ENCODE measurements around the gene MAP3K1. TPM values are rescaled to one million over a fixed set of nuclear protein-coding genes. Genes with fewer than 3 reads are reported as not detected.
A peak's percentile ranks its signal among the peaks of the same experiment; 100 is the strongest.
"Not testable (repeated sequence)": the region's sequence is repeated elsewhere in the genome, so short reads cannot be mapped to it uniquely, and the experiment has no call there.

Gene MAP3K1
- total and polyA plus RNA-seq, 4 donors: 17.0 to 47.6 (median 24.9) TPM

DNA sequence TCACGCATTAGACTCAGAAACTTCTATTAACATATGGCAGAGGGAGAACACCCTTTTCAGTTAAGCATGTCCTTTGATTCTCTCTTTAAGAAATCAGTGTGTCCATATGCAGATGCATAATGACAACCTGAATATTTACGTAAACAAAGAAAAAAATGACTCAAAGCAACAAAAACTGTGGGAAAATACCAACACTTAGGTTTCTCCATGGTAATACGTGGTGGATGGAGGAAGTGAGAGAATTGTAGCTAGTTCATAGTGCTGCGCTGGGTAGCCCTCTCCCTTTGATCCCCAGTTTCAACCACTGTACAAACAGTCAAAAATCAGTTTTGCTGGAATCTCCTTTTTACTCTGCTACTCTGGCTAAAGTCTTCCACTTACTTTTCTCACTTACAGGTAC is 2.0 kb upstream of the MAP3K1 start:
- peaks cover 8% of the 10 kb centered on the region for H3K4me1 ChIP-seq (ENCODE audit: control insufficient read depth, insufficient read depth, low read length)
- H3K4me3 ChIP-seq (ENCODE audit: low read depth, low read length): no peak overlapping the region
- 100% methylated on average over 1 of the region's 4 CpGs for WGBS (ENCODE audit: insufficient coverage)
- no peak overlapping the region for H3K27ac ChIP-seq (ENCODE audit: low read depth, low read length)
- H3K36me3 ChIP-seq (ENCODE audit: control insufficient read depth, insufficient read depth, low read length): no peaks in the 10 kb centered on the region
- peaks cover 8% of the 10 kb centered on the region for H3K27me3 ChIP-seq (ENCODE audit: control insufficient read depth, insufficient read depth, low read length)
- no peaks in the 10 kb centered on the region for H3K9me3 ChIP-seq (ENCODE audit: control insufficient read depth, insufficient read depth, low read length)
- no peak for DNase-seq (ENCODE audit: low read depth in 4 of 6, low spot score in 6 of 6)

DNA sequence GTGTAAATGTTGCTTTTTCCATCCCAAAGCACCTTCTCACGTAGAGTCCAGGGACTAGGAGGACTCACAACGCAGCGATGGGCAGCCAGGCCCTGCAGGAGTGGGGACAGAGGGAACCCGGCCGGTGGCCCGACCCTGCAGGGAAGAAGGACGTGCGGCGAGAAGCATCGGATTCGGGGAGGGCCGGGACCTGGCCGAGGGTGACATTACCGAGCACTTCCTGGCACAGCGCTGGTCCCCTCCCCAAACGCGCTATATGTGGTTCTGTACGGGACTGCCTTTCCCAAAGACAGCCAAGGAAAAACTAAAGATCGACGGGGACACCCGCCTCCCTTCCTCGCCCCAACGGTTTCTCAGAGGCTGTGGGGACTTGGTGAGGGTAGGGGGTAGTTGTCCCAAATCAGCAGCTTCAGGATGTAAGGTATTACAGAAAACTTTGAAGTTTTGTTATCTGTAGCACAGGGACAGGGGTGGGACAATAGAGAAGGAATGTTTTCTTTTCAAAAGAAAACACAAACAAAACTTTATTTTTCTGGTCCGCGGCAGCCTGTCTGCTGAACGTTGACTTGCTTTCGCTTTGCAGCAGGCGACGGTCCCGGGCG is 887 bp upstream of the MAP3K1 start:
- DNase-seq (ENCODE audit: low read depth in 4 of 6, low spot score in 6 of 6): peak in 1 of 6 donors; percentile 38
- Histone ChIP-seq H3K9me3 (ENCODE audit: control insufficient read depth, insufficient read depth, low read length) (no peaks in the 10 kb centered on the region), H3K27me3 (ENCODE audit: control insufficient read depth, insufficient read depth, low read length) (peaks cover 8% of the 10 kb centered on the region), H3K36me3 (ENCODE audit: control insufficient read depth, insufficient read depth, low read length) (no peaks in the 10 kb centered on the region), H3K4me1 (ENCODE audit: control insufficient read depth, insufficient read depth, low read length) (peaks cover 8% of the 10 kb centered on the region), H3K27ac (ENCODE audit: low read depth, low read length) (peak overlapping the region; percentile 70), H3K4me3 (ENCODE audit: low read depth, low read length) (peak overlapping the region; percentile 82)
- 2% methylated on average over 27 of the region's 31 CpGs for WGBS (ENCODE audit: insufficient coverage)

DNA sequence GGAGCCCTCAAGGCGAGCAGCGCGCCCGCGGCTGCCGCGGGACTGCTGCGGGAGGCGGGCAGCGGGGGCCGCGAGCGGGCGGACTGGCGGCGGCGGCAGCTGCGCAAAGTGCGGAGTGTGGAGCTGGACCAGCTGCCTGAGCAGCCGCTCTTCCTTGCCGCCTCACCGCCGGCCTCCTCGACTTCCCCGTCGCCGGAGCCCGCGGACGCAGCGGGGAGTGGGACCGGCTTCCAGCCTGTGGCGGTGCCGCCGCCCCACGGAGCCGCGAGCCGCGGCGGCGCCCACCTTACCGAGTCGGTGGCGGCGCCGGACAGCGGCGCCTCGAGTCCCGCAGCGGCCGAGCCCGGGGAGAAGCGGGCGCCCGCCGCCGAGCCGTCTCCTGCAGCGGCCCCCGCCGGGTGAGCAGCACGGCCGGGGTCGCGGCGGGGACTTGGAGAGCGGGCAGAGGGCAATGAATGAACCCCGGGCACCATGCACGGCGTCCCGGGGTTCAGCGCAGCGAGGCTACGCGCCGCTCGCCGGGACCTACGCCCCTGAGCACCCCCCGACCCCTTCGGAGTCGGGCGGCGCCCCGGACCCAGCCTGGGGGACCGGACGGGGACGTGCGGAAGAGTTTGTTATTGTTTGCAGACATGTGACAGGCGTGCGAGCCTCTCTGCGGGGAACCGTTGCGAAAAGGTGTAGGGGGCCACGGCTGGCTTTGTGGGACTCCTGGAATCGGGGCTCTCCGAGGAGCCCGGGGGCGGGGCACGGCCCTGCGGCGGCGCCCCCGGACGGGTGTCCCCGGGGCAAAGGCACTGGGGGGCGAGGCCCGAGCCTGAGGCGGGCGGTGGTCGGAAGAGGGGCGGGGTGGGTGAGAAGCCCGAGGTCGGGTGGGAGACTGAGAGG is 553 bp downstream of the MAP3K1 start:
- peak in 2 of 6 donors; percentile 49 to 62 for DNase-seq (ENCODE audit: low read depth in 4 of 6, low spot score in 6 of 6)
- Histone ChIP-seq H3K36me3 (ENCODE audit: control insufficient read depth, insufficient read depth, low read length) (no peaks in the 10 kb centered on the region), H3K27me3 (ENCODE audit: control insufficient read depth, insufficient read depth, low read length) (peaks cover 8% of the 10 kb centered on the region), H3K27ac (ENCODE audit: low read depth, low read length) (peak overlapping the region; percentile 84), H3K4me3 (ENCODE audit: low read depth, low read length) (peak overlapping the region; percentile 82), H3K9me3 (ENCODE audit: control insufficient read depth, insufficient read depth, low read length) (no peaks in the 10 kb centered on the region), H3K4me1 (ENCODE audit: control insufficient read depth, insufficient read depth, low read length) (peaks cover 8% of the 10 kb centered on the region)
- whole genome bisulfite sequencing (ENCODE audit: insufficient coverage): under 1% methylated on average over 116 of the region's 116 CpGs

DNA sequence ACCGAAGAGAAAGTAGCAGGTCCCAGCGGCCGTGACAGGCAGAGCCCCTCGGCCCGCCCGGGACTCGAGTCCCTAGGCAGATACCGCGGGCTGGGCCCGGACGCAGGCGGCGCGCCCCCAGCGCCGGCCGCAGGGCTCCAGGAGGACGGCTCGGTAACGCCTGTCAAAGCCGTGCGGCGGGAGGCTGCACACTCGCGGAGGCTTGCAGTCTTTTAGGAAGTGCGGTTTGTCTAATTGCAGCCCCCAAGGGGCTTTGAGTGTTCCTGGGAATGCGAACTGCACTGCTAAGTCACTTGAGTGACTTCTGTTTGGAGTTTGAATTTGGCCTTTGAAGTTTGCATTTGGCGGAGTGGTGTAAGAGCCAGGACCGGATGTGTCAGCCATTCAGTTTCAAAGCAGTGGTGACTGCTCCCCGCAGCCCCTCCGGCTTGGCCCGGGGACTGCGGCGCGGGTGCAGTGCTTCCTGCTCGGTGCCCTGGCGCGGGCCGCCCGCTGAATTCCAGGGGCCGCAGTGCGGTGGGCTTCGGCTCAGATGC is 1.3 kb downstream of the MAP3K1 start:
- Histone ChIP-seq H3K27ac (ENCODE audit: low read depth, low read length) (peak overlapping the region; percentile 84), H3K27me3 (ENCODE audit: control insufficient read depth, insufficient read depth, low read length) (peaks cover 8% of the 10 kb centered on the region), H3K4me3 (ENCODE audit: low read depth, low read length) (peak overlapping the region; percentile 82), H3K36me3 (ENCODE audit: control insufficient read depth, insufficient read depth, low read length) (no peaks in the 10 kb centered on the region), H3K9me3 (ENCODE audit: control insufficient read depth, insufficient read depth, low read length) (no peaks in the 10 kb centered on the region), H3K4me1 (ENCODE audit: control insufficient read depth, insufficient read depth, low read length) (peaks cover 8% of the 10 kb centered on the region)
- WGBS (ENCODE audit: insufficient coverage): 0% methylated on average over 43 of the region's 43 CpGs
- DNase-seq (ENCODE audit: low read depth in 4 of 6, low spot score in 6 of 6): peak in 4 of 6 donors; percentile 29 to 79 (median 62)

DNA sequence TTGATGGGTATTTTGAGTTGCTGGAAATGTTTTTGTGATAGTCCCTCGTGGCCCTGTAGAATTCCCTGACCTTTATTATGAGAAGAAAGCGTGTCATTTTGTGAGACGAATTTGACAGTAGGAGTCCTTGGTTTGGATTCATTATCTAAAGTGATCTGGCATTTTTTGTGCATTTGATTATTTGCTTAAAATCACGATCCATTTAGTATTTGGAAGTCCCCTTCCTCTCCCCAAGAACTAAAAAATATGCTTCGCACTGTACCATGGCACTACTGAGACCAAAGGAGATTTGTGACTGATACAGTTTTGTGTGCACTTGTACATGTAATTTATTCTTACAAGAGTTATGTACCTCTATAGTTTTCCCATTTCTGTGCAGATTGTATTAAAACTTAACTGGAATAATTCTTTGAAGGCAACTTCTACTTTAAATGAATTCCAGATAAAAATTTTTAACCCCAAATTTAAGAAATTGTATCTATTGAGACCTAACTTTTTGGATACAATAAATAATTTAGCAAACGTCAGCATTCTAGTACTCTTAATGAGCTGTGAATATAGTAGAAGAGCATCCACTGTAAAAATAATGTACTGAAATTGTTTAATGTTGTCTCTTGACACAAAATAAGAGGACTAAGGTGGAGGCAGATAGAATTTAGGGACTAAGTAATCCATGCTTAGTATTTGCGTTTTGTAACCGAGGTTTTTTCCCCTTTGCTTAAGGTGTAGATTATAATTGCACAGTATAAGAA is 2.1 kb downstream of the MAP3K1 start:
- Histone ChIP-seq H3K4me3 (ENCODE audit: low read depth, low read length) (peak overlapping the region; percentile 82), H3K9me3 (ENCODE audit: control insufficient read depth, insufficient read depth, low read length) (no peaks in the 10 kb centered on the region), H3K4me1 (ENCODE audit: control insufficient read depth, insufficient read depth, low read length) (peaks cover 8% of the 10 kb centered on the region), H3K36me3 (ENCODE audit: control insufficient read depth, insufficient read depth, low read length) (no peaks in the 10 kb centered on the region), H3K27ac (ENCODE audit: low read depth, low read length) (peak overlapping the region; percentile 84), H3K27me3 (ENCODE audit: control insufficient read depth, insufficient read depth, low read length) (peaks cover 5% of the 10 kb centered on the region)
- no peak for DNase-seq (ENCODE audit: low read depth in 4 of 6, low spot score in 6 of 6)
- WGBS (ENCODE audit: insufficient coverage): 0% methylated on average over 1 of the region's 8 CpGs

DNA sequence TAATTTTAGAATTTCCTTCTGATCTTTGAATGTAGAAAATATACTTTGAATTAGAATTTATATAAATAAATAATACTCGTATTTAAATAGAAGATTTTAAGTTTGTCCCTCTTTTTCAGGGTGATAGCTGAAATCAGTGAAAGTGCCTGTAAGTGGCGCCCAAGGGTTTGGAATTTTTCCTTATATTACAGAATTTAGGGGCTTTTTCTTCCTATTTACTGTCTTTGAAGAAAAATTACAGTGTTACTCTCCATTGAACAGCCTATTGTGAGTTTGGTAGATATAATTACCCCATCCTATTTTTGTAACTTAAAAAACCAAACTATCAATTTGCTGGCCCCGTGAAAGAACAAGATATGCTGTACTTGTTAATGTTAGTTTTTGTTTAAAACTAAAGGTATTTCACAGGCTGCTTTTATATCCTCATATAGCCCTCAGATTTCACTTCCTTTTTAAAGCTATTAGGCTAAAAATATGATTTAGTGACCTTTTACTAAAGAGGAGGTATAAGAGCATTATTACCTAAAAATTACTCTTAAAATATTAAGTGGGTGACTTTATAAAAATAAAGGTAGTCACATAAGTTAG is 3.2 kb downstream of the MAP3K1 start:
- no peaks in the 10 kb centered on the region for H3K36me3 ChIP-seq (ENCODE audit: control insufficient read depth, insufficient read depth, low read length)
- H3K27me3 ChIP-seq (ENCODE audit: control insufficient read depth, insufficient read depth, low read length): peaks cover 5% of the 10 kb centered on the region
- WGBS (ENCODE audit: insufficient coverage): no CpG with 5 or more reads among the region's 3 CpGs
- no peak overlapping the region for H3K27ac ChIP-seq (ENCODE audit: low read depth, low read length)
- DNase-seq (ENCODE audit: low read depth in 4 of 6, low spot score in 6 of 6): peak in 2 of 6 donors; percentile 31 to 62
- H3K9me3 ChIP-seq (ENCODE audit: control insufficient read depth, insufficient read depth, low read length): no peaks in the 10 kb centered on the region
- peak overlapping the region; percentile 82 for H3K4me3 ChIP-seq (ENCODE audit: low read depth, low read length)
- H3K4me1 ChIP-seq (ENCODE audit: control insufficient read depth, insufficient read depth, low read length): peaks cover 12% of the 10 kb centered on the region

DNA sequence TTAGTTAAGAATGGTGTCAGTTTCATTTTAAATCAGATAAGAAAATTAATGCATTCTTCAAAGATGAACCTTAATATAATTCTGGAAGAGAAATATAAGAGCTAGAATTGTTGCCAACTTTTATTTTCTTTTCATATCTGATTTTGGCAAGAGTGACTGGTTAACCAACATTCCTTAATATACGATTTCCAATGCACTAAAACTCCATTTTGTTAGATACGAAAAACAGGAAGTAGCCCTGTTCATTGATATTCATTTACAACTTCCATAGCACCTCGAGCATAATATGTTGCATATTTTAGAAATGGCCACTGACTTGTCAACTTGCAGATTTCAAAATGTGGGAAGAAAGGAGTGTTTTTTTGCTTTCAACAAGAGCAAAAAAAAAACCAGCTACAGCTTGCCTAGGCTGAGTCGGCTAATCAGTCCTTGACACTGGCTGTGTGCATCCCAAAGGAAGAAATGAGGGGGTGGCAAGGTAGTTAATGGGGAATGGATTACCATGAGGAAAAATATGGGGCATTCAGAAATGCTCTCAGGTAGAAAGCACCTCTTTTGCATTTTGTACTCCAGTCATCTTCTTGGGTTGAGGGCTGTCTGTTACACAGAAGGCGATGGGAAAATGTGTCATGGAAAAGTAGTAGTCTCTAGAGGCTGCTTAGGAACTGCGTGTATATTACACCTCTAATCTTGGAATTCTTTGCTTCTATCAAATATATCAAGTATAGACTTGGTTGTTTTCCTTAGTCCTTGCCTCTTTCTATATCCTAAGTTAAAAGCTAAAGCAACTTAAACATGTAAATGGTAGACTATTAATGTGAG is 3.9 kb downstream of the MAP3K1 start:
- H3K27me3 ChIP-seq (ENCODE audit: control insufficient read depth, insufficient read depth, low read length): peaks cover 3% of the 10 kb centered on the region
- no peaks in the 10 kb centered on the region for H3K9me3 ChIP-seq (ENCODE audit: control insufficient read depth, insufficient read depth, low read length)
- no peaks in the 10 kb centered on the region for H3K36me3 ChIP-seq (ENCODE audit: control insufficient read depth, insufficient read depth, low read length)
- 83% methylated on average over 1 of the region's 6 CpGs for WGBS (ENCODE audit: insufficient coverage)
- no peak for DNase-seq (ENCODE audit: low read depth in 4 of 6, low spot score in 6 of 6)
- peaks cover 10% of the 10 kb centered on the region for H3K4me1 ChIP-seq (ENCODE audit: control insufficient read depth, insufficient read depth, low read length)
- H3K4me3 ChIP-seq (ENCODE audit: low read depth, low read length): no peak overlapping the region
- H3K27ac ChIP-seq (ENCODE audit: low read depth, low read length): no peak overlapping the region

DNA sequence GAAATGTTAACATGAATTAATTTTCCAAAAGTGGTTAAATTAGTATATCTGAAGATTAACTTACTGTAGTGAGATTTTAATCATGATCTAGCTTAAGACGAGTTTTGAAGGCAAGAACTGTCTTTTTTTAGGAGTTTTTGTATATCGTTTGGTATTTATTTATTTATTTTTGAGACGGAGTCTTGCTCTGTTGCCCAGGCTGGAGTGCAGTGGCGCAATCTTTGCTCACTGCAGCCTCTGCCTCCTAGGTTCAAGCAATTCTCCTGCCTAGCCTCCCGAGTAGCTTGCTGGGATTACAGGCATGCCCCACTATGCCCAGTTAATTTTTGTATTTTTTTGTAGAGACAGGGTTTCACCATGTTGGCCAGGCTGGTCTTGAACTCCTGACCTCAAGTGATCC is 6.5 kb downstream of the MAP3K1 start:
- H3K4me3 ChIP-seq (ENCODE audit: low read depth, low read length); H3K36me3 ChIP-seq (ENCODE audit: control insufficient read depth, insufficient read depth, low read length); H3K9me3 ChIP-seq (ENCODE audit: control insufficient read depth, insufficient read depth, low read length); H3K27me3 ChIP-seq (ENCODE audit: control insufficient read depth, insufficient read depth, low read length); DNase-seq (ENCODE audit: low read depth in 4 of 6, low spot score in 6 of 6); H3K4me1 ChIP-seq (ENCODE audit: control insufficient read depth, insufficient read depth, low read length); H3K27ac ChIP-seq (ENCODE audit: low read depth, low read length): not testable (repeated sequence)
- 83% methylated on average over 1 of the region's 5 CpGs for WGBS (ENCODE audit: insufficient coverage)
